Measurements from ENCODE around the gene SEC61A1.

SEC61A1 gene

GRCh38 chr3:128060473-128061381 lies 8.5 kb downstream of the SEC61A1 start:
- no peak for DNase-seq (ENCODE audit: low read depth in 2 of 2)

- no peak for DNase-seq (ENCODE audit: low read depth in 2 of 2)
Observed at GRCh38 chr3:128062033-128062745, 10.0 kb downstream of the SEC61A1 start.

GRCh38 chr3:128063865-128064264 lies 11.6 kb downstream of the SEC61A1 start:
- no peak for DNase-seq (ENCODE audit: low read depth in 2 of 2)

- no peak for DNase-seq (ENCODE audit: low read depth in 2 of 2)
Observed at GRCh38 chr3:128064962-128065361, 12.7 kb downstream of the SEC61A1 start.

GRCh38 chr3:128066114-128066513 lies 13.9 kb downstream of the SEC61A1 start:
- no peak for DNase-seq (ENCODE audit: low read depth in 2 of 2)

GRCh38 chr3:128066676-128067075 lies 14.4 kb downstream of the SEC61A1 start:
- no peak for DNase-seq (ENCODE audit: low read depth in 2 of 2)

GRCh38 chr3:128067489-128067888 lies 15.3 kb downstream of the SEC61A1 start:
- DNase-seq (ENCODE audit: low read depth in 2 of 2) = no peak

GRCh38 chr3:128068156-128068620 lies 16.0 kb downstream of the SEC61A1 start:
- DNase-seq (ENCODE audit: low read depth in 2 of 2) = no peak

- no peak for DNase-seq (ENCODE audit: low read depth in 2 of 2)
Observed at GRCh38 chr3:128069271-128069670, 17.0 kb downstream of the SEC61A1 start.

GRCh38 chr3:128070898-128071591 lies 18.8 kb downstream of the SEC61A1 start:
- DNase-seq (ENCODE audit: low read depth in 2 of 2) = no peak

GRCh38 chr3:128071771-128072453 lies 19.7 kb downstream of the SEC61A1 start:
- DNase-seq (ENCODE audit: low read depth in 2 of 2) = no peak

GRCh38 chr3:128072454-128073184 lies 20.4 kb downstream of the SEC61A1 start:
- no peak for DNase-seq (ENCODE audit: low read depth in 2 of 2)

GRCh38 chr3:128073185-128073725 lies 21.0 kb downstream of the SEC61A1 start:
- no peak for DNase-seq (ENCODE audit: low read depth in 2 of 2)

GRCh38 chr3:128073807-128074206 lies 21.6 kb downstream of the SEC61A1 start:
- DNase-seq (ENCODE audit: low read depth in 2 of 2) = no peak

- no peak for DNase-seq (ENCODE audit: low read depth in 2 of 2)
Observed at GRCh38 chr3:128074851-128075521, 22.7 kb downstream of the SEC61A1 start.

- peak; percentile 74 to 81 for DNase-seq (ENCODE audit: low read depth in 2 of 2)
Observed at GRCh38 chr3:128075522-128076482, 23.6 kb downstream of the SEC61A1 start.

- no peak for DNase-seq (ENCODE audit: low read depth in 2 of 2)
Observed at GRCh38 chr3:128076483-128077201, 24.4 kb downstream of the SEC61A1 start.

GRCh38 chr3:128077202-128077624 lies 25.0 kb downstream of the SEC61A1 start:
- no peak for DNase-seq (ENCODE audit: low read depth in 2 of 2)
